ENCODE measurements around the gene EFEMP2.
"Not testable (repeated sequence)": the region's sequence is repeated elsewhere in the genome, so short reads cannot be mapped to it uniquely, and the experiment has no call there.

The EFEMP2 gene

GRCh38 chr11:65852508-65853245, 19.9 kb downstream of the EFEMP2 start:
- H3K4me3 ChIP-seq (ENCODE audit: low read depth, low read length), result no peak overlapping the region
- TF ChIP-seq CTCF (IDR thresholded peaks at IDR 0.05; ENCODE audit: low read depth, low read length), result no peak
- DNase-seq (ENCODE audit: low read depth, low spot score), result no peak
- in situ Hi-C loops (cut with HindIII; ENCODE audit: low sequenced_read_pairs), result no loop called here

GRCh38 chr11:65851811-65852507, 20.6 kb downstream of the EFEMP2 start:
- no peak for TF ChIP-seq CTCF (IDR thresholded peaks at IDR 0.05; ENCODE audit: low read depth, low read length)
- no peak for DNase-seq (ENCODE audit: low read depth, low spot score)
- in situ Hi-C loops (cut with HindIII; ENCODE audit: low sequenced_read_pairs), result no loop called here
- no peak overlapping the region for H3K4me3 ChIP-seq (ENCODE audit: low read depth, low read length)

GRCh38 chr11:65851083-65851579, 21.5 kb downstream of the EFEMP2 start:
- DNase-seq (ENCODE audit: low read depth, low spot score), result no peak
- in situ Hi-C loops (cut with HindIII; ENCODE audit: low sequenced_read_pairs), result no loop called here
- no peak overlapping the region for H3K4me3 ChIP-seq (ENCODE audit: low read depth, low read length)
- TF ChIP-seq CTCF (IDR thresholded peaks at IDR 0.05; ENCODE audit: low read depth, low read length), result peak; percentile 58

- H3K4me3 ChIP-seq (ENCODE audit: low read depth, low read length), result no peak overlapping the region
- in situ Hi-C loops (cut with HindIII; ENCODE audit: low sequenced_read_pairs), result no loop called here
- TF ChIP-seq CTCF (IDR thresholded peaks at IDR 0.05; ENCODE audit: low read depth, low read length), result no peak
- no peak for DNase-seq (ENCODE audit: low read depth, low spot score)
Observed at GRCh38 chr11:65850217-65851082, 22.1 kb downstream of the EFEMP2 start.

- in situ Hi-C loops (cut with HindIII; ENCODE audit: low sequenced_read_pairs), result no loop called here
- no peak for TF ChIP-seq CTCF (IDR thresholded peaks at IDR 0.05; ENCODE audit: low read depth, low read length)
- H3K4me3 ChIP-seq (ENCODE audit: low read depth, low read length), result no peak overlapping the region
- no peak for DNase-seq (ENCODE audit: low read depth, low spot score)
Observed at GRCh38 chr11:65849771-65850216, 22.8 kb downstream of the EFEMP2 start.

GRCh38 chr11:65849366-65849765, 23.2 kb downstream of the EFEMP2 start:
- no peak for DNase-seq (ENCODE audit: low read depth, low spot score)
- TF ChIP-seq CTCF (IDR thresholded peaks at IDR 0.05; ENCODE audit: low read depth, low read length), result no peak
- in situ Hi-C loops (cut with HindIII; ENCODE audit: low sequenced_read_pairs), result no loop called here
- H3K4me3 ChIP-seq (ENCODE audit: low read depth, low read length), result no peak overlapping the region

- DNase-seq (ENCODE audit: low read depth, low spot score); in situ Hi-C loops (cut with HindIII; ENCODE audit: low sequenced_read_pairs); H3K4me3 ChIP-seq (ENCODE audit: low read depth, low read length): not testable (repeated sequence)
Observed at GRCh38 chr11:65848693-65849092, 23.9 kb downstream of the EFEMP2 start.
